Measurements from ENCODE around the gene EFHB.
"Not testable (repeated sequence)": the region's sequence is repeated elsewhere in the genome, so short reads cannot be mapped to it uniquely, and the experiment has no call there.

Gene EFHB

DNA sequence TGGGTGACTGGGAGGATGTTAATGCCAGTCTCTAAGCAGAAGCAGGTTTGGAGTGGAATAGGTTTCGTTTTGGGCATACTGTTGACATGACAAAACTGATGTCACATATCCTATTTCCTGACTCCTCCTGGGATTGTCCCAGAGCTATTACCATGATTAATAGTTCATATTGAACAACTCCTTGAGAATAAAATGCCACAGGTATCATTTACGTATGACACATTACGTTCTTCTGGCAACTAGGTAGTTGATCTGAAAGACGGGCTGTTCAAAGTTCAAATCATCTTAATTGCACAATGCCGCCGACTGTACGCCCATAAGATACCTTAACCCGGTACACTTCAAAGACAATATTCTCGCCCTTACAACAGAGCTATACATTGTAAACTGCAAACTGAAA, 11.5 kb upstream of the EFHB start:
- H3K4me1 Mint-ChIP-seq = peaks cover 22% of the 10 kb centered on the region
- H3K27me3 Mint-ChIP-seq = no peaks in the 10 kb centered on the region
- no peak for ATAC-seq
- no peak for DNase-seq
- peak overlapping the region in 1 of 2 donors; percentile 76 for H3K27ac Mint-ChIP-seq
- H3K4me3 Mint-ChIP-seq = peak overlapping the region; percentile 89
- peaks cover 0 to 5% of the 10 kb centered on the region in 2 donors for H3K9me3 Mint-ChIP-seq

DNA sequence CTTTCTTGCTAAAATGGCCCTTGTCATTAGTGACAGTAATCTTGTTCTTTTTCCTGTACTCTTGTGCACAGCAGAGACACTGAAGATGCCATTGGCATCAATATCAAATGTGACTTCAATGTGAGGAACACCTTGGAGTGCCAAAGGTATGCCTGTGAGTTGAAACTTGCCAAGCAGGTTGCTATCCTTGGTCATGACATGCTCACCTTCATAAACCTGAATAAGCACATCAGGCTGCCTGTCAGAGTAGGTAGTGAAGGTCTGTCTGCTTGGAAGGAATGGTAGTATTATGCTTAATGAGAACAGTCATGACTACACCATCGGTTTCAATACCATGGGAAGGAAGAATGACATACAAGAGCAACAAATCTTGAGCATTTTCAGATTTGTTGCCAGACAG, 6.6 kb upstream of the EFHB start:
- peaks cover 0 to 5% of the 10 kb centered on the region in 2 donors for H3K9me3 Mint-ChIP-seq
- DNase-seq = no peak
- H3K27me3 Mint-ChIP-seq = no peaks in the 10 kb centered on the region
- H3K4me1 Mint-ChIP-seq = peaks cover 10% of the 10 kb centered on the region
- H3K27ac Mint-ChIP-seq = no peak overlapping the region
- no peak for ATAC-seq
- no peak overlapping the region for H3K4me3 Mint-ChIP-seq

DNA sequence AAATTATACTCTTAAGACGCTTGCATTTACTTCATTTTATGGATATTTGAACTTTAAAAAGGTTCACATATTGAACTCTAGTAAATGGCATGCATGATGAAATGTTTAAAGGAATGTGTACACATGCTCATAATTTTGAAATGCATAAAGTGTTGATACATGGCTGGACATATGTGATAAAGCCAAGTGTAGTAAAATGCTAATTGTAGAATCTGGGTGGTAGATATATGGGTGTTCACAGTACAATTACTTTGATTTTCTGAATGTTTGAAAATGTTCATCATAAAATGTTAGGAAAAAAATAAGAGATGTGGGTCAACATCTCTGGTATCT, 4.2 kb upstream of the EFHB start:
- Mint-ChIP-seq H3K9me3 (no peaks in the 10 kb centered on the region), H3K4me3 (no peak overlapping the region), H3K4me1 (peaks cover 22% of the 10 kb centered on the region), H3K27ac (no peak overlapping the region), H3K27me3 (peaks cover 13% of the 10 kb centered on the region)
- ATAC-seq (no peak), DNase-seq (no peak)

DNA sequence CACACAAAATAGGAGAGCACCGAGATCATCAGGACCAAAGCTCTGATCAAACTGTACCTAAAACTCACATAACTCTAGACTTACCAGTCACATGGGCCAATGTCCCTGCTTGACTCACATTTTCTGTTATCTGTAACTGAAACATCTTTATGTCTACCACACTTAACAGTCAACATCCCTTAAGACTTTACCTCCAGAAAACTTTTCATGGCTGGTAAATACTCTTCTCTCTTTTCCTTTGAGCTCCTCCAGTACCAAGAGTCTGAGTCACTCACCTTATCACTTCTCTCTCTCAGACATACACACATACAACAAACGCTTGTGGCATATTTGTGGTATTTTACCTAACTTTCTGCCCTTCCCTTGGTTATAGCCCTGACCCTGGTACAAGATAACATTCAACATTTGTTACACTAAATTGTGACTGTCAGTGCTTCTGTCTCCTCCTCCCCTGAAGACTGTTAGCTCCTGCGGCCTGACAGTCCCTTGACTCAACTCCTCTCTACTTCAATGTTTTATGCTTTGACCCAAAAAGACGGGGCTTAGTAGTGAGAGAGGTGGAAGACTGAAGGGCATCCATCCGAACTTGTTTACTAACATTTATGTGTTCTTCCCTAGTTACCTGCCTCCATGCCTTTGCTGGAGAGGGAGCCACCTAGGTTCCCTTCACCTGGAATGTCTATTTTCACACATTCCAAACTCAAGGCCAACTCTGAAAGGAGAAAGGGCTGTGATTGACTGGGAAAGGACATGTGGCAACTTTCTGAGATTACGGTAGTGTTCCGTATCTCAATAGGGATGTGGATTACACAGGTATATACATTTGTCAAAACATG, 3.7 kb upstream of the EFHB start:
- Mint-ChIP-seq H3K4me1 (peaks cover 28% of the 10 kb centered on the region), H3K27me3 (peaks cover 19% of the 10 kb centered on the region), H3K4me3 (peak overlapping the region in 1 of 2 donors; percentile 13), H3K9me3 (no peaks in the 10 kb centered on the region), H3K27ac (peak overlapping the region in 1 of 2 donors; percentile 29)
- ATAC-seq (peak; percentile 94), DNase-seq (peak in 1 of 2 donors; percentile 29)

DNA sequence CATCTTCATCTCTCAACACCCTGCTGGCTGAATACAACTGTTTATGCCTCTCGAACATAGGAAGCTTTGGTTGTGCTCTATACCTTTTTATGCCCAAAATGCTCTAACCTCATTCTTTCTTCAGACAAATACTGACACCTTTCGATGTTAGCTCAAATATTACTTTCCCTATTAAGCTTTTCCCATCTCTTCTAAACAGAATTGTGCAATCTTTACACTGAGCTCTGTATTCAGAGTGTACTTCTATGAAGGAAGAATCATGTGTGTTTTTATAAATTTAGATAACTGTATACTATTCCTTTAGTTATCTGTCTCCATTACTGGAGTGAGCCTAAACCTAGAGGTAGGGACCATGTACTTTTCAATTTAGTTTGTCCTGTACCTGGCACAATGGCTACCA, 1.6 kb downstream of the EFHB start:
- no peak for DNase-seq
- Mint-ChIP-seq H3K27ac (no peak overlapping the region), H3K4me1 (peaks cover 39% of the 10 kb centered on the region), H3K4me3 (peak overlapping the region; percentile 3 to 42), H3K9me3 (no peaks in the 10 kb centered on the region), H3K27me3 (peaks cover 23% of the 10 kb centered on the region)
- no peak for ATAC-seq

DNA sequence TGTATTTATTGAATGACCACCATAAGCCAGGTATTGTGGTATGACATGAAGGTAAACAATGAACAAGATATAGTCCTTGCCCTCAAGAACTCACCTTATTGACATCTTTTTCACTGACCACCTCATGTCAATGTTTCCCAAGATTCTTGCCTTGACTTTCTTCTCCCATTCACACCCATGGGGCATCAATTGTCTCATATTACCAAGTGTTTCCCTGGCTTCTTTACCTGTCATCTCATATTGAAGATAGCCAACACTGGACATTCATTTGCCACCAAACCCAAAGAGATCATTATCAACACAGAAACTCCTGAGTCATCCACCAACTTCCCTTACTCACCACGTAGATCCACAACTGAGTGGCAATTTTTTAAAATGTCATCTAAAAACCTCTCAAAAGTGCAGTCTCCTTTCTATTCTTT, 2.2 kb downstream of the EFHB start:
- H3K27ac Mint-ChIP-seq = peak overlapping the region in 1 of 2 donors; percentile 79
- peaks cover 35% of the 10 kb centered on the region for H3K4me1 Mint-ChIP-seq
- H3K4me3 Mint-ChIP-seq = peak overlapping the region; percentile 3 to 42
- ATAC-seq = peak; percentile 67
- peaks cover 23% of the 10 kb centered on the region for H3K27me3 Mint-ChIP-seq
- no peak for DNase-seq
- no peaks in the 10 kb centered on the region for H3K9me3 Mint-ChIP-seq

DNA sequence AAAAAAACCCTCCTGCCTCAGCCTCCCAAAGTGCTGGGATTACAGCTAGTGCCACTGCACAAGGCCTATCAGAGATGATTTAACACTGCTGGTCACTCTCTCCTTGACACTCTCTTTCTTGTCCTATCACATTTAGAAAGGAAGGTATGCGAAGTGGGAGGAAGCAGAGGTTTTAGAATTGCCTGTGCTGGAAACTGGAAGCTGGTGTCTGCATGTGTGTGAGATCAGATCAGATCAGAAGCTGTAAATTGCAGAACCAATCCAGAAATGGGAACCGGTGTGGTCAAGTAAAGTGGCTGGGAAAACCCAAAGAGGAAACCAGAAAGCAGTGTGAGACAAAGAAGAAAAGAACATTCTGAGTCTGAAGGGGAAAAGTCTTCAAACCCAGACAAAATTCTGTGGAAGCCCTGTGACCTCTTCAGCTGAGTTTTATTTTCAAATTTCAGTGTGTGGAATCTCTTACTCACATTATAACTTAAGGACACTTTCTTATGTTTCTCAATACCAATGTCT, 2.8 kb downstream of the EFHB start:
- peak in 1 of 2 donors; percentile 61 for DNase-seq
- Mint-ChIP-seq H3K27me3 (peaks cover 23% of the 10 kb centered on the region), H3K4me1 (peaks cover 35% of the 10 kb centered on the region), H3K27ac (peak overlapping the region in 1 of 2 donors; percentile 79), H3K9me3 (no peaks in the 10 kb centered on the region), H3K4me3 (peak overlapping the region; percentile 29 to 42)
- ATAC-seq = peak; percentile 89

DNA sequence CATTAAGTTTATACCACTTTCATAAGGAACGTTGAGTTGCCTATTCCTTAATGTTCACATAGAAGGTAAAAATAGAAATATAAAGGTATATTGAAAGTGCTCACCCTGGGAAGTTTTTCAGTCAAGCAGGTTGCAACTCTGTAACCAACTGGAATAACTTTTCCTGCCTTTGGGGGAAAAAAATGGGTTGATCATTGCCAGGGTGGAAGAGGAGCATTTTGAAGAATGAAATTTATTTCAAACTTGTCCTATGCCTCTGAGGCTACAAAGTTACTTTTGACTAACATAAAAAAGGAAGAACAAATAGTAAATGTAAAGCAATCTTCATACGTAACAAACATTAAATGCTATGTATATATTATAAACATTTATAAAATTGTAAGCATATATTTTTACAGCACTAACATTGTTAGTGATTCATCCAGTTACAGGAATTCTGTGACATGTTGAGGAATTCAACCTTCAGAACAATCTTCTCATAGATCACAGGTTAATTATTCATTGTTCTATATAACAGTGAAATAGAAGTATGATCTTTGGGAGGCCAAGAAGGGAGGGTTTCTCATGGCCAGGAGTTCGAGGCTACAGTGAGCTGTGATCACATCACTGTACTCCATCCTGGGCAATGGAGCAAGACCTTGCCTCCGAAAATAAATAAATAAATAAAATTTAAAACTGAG, 13.5 kb downstream of the EFHB start:
- no peak for DNase-seq

DNA sequence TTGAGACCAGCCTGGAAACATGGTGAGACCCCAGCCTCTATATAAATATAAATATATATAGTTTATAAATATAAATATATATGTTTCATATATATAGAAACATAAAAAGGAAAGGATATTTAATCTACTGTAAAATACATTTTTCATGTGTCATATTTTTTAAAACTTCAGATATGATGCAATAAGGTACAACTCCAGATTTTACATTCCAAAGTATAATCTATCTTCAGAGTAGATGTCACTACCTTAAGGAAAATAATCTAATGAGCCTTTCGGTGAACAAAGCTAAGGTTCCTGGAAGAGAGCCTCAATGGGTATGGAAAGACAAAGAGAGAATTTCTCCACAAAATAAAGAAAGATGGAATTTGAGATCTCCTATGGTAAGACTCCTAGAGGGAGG, 16.9 kb downstream of the EFHB start:
- peaks cover 4 to 16% of the 10 kb centered on the region in 2 donors for H3K9me3 Mint-ChIP-seq
- no peaks in the 10 kb centered on the region for H3K27me3 Mint-ChIP-seq
- H3K4me3 Mint-ChIP-seq = no peak overlapping the region
- DNase-seq (no peak), ATAC-seq (no peak)
- H3K4me1 Mint-ChIP-seq = no peaks in the 10 kb centered on the region
- no peak overlapping the region for H3K27ac Mint-ChIP-seq

More for the DNA sequence above, 13.5 kb downstream of the EFHB start:
- Mint-ChIP-seq H3K4me3 (no peak overlapping the region), H3K9me3 (no peaks in the 10 kb centered on the region), H3K27ac (no peak overlapping the region), H3K27me3 (no peaks in the 10 kb centered on the region), H3K4me1 (no peaks in the 10 kb centered on the region)
- no peak for ATAC-seq

DNA sequence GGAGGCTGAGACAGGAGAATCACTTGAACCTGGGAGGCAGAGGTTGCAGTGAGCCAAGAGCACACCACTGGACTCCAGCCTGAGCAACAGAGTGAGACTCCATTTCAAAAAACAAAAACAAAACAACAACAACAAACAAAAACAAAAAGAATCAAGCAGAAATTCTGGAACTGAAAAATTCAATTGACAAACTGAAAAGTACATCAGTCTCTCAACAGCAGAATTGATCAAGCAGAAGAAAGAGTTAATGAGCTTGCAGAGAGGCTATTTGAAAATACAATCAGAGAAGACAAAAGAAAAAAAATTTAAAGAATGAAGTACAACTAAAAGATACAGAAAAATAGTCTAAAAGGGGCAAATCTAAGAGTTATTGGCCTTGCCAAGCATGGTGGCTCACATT, 22.6 kb downstream of the EFHB start:
- Mint-ChIP-seq H3K27ac (no peak overlapping the region), H3K4me1 (no peaks in the 10 kb centered on the region), H3K4me3 (no peak overlapping the region), H3K9me3 (peaks cover 15 to 36% of the 10 kb centered on the region in 2 donors), H3K27me3 (no peaks in the 10 kb centered on the region)
- no peak for ATAC-seq
- no peak for DNase-seq

DNA sequence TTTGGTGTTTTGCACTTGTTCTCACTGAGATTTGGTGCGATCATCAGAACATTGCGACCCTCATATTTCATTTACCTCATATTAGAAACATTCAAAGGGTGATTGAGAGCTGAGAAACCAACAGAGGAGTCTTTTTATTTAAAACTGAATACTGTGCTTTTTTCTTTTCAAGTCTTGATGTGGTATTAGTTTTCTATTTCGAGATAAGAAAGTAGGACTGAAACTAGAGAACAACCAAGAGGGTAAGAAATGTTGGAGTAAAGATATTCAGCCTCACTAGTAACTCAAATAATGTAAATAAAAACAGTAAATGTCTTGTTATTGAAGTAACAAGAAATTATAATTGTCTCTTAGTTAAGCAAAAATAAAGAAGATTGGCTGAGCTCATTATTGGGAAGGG, 26.5 kb downstream of the EFHB start:
- no peak for DNase-seq
- ATAC-seq = no peak
- Mint-ChIP-seq H3K4me3 (no peak overlapping the region), H3K4me1 (no peaks in the 10 kb centered on the region), H3K9me3 (peaks cover 11 to 22% of the 10 kb centered on the region in 2 donors), H3K27me3 (no peaks in the 10 kb centered on the region), H3K27ac (no peak overlapping the region)

DNA sequence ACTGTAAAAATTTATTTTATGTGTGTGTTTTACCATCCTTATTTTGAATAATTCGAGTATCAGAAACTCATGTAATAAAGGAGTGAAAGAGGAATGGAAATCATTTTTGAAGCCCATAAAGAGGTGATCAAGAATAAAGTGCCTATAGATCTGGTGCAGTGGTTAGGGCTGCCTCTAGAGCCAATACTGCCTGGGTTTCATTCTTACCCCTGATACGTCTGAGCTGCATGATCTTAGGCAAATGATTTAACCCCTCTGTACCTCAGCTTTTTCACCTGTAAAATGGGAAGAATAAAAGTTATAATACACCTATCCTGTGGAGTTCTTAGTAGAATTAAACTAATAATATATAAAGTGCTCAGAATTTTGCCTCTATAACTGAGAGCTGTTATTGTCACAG, 30.4 kb downstream of the EFHB start:
- DNase-seq = no peak
- Mint-ChIP-seq H3K4me1 (no peaks in the 10 kb centered on the region), H3K4me3 (no peak overlapping the region), H3K27me3 (no peaks in the 10 kb centered on the region), H3K9me3 (no peaks in the 10 kb centered on the region), H3K27ac (no peak overlapping the region)
- no peak for ATAC-seq

DNA sequence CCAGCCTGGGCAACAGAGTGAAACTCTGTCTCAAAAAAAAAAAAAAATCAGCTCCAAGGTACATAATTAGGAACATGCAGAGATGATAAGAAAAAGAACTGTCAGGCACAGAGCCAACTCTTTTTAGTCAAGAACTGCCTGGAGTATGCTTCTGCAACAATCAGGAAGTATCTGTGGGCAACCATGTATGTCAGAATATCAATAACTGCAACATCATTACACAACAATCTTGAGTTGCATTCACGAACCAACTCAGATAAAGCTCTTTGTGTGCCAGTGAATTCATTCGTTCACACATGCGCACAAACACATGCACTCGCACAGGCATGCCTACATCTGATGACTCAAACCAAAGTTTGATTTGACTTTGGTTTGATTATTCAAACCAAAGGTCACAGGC, 32.1 kb downstream of the EFHB start:
- no peaks in the 10 kb centered on the region for H3K9me3 Mint-ChIP-seq
- no peak overlapping the region for H3K4me3 Mint-ChIP-seq
- no peaks in the 10 kb centered on the region for H3K27me3 Mint-ChIP-seq
- no peak for DNase-seq
- H3K4me1 Mint-ChIP-seq = no peaks in the 10 kb centered on the region
- H3K27ac Mint-ChIP-seq = no peak overlapping the region
- no peak for ATAC-seq

DNA sequence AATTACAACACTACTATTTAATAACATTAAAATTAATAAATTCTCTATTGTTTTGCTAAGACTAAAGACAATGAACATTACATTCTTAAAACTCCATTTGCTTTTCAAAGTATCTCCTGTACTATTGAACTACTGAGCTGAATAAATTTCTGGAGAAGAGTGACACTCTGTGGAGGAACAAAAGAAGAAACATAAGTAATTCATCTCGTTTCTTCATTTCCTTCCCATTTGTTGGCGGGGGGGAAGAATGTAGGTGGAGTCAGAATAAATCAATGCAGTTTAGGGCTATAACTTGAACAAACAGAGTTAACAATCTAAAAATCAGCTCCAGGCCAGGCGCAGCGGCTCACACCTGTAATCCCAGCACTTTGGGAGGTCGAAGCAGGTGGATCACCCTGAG, 32.7 kb downstream of the EFHB start:
- H3K4me3 Mint-ChIP-seq = no peak overlapping the region
- ATAC-seq = no peak
- H3K4me1 Mint-ChIP-seq = no peaks in the 10 kb centered on the region

DNA sequence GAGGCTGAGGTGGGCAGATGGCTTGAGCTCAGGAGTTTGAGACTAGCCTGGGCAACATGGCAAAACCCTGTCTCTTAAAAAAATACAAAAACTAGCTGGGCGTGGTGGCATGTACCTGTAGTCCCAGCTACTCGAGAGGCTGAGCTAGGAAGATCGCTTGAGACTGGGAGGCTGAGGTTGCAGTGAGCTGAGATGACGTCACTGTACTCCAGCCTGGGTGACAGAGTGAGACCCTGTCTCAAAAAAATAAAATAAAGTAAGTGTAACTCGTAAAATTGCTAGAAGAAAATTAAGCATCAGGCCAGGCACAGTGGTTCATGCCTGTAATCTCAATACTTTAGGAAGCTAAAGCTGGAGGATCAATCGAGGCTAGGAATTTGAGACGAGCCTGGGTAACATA, 34.2 kb downstream of the EFHB start:
- not testable (repeated sequence) for H3K27ac Mint-ChIP-seq, H3K27me3 Mint-ChIP-seq, H3K4me1 Mint-ChIP-seq, H3K9me3 Mint-ChIP-seq, H3K4me3 Mint-ChIP-seq, DNase-seq, ATAC-seq

More for the DNA sequence above, 32.7 kb downstream of the EFHB start:
- Mint-ChIP-seq H3K27me3 (no peaks in the 10 kb centered on the region), H3K27ac (no peak overlapping the region), H3K9me3 (no peaks in the 10 kb centered on the region)
- DNase-seq = no peak

DNA sequence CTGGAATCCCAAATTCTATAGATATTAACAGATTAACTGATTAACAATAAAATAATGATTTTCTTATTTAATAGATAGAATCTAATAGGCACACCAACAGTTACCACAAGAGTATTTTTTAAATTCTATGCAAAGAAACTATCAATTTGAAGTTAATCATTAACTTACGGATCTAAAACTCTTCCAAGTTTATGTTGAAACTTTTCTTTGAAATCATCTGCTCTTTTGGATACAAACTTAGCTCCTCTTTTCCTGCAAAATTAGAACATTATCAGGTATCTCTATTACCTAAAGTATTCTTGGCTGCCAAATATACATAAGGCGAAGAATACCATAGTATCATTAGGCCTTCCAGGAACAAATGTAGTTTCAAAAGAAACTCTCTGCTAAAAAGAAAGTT, 34.8 kb downstream of the EFHB start:
- Mint-ChIP-seq H3K27me3 (no peaks in the 10 kb centered on the region), H3K27ac (no peak overlapping the region), H3K4me3 (no peak overlapping the region)

More for the DNA sequence above, 34.8 kb downstream of the EFHB start:
- ATAC-seq = no peak
- Mint-ChIP-seq H3K4me1 (no peaks in the 10 kb centered on the region), H3K9me3 (no peaks in the 10 kb centered on the region)
- no peak for DNase-seq
